Panc1 (cell line): ENCODE results near the gene TAS1R2. TPM values are rescaled to one million over a fixed set of nuclear protein-coding genes. Genes with fewer than 3 reads are reported as not detected.

Experiments used
- ATAC-seq: fragments of 200-7000 bp; cut with Tn5 transposase; 2 replicates; pipeline ENCODE4 v1.9.1; 2020; ENCODE audit warnings: mild to moderate bottlenecking, moderate library complexity
- BruUV-seq: library from RNA; stranded (reverse); fragments of 400-500 nt; replicated peaks from 2 replicates; lab custom pipeline; 2021; lab: Mats Ljungman, UMichigan
- CTCF ChIA-PET: fragments of 300-600 bp; sonication (Branson Sonifier 250); formaldehyde crosslinking; loops from one replicate; lab custom pipeline; 2022; ENCODE audit warnings: antibody characterized with exemption; lab: Charles Lee
- POLR2A ChIA-PET: fragments of 300-600 bp; sonication (Branson Sonifier 250); formaldehyde crosslinking; loops from one replicate; lab custom pipeline; 2022; ENCODE audit warnings: antibody characterized with exemption; lab: Charles Lee
- DNase-seq: peaks from one replicate; pipeline ENCODE4 v3.0.0-alpha.2; 2010; ENCODE audit warnings: low read depth, low spot score
- H3K27ac ChIP-seq: 2 replicates; pipeline ENCODE4 v1.5.1; 2011; ENCODE audit warnings: mild to moderate bottlenecking, low read length, inconsistent platforms
- H3K27me3 ChIP-seq: fragments of 200-500 bp; sonication (Bioruptor generic); 2 replicates; pipeline ENCODE4 v1.6.0; 2014; ENCODE audit warnings: low read length, inconsistent platforms; ENCODE audit not compliant: control insufficient read depth, insufficient read depth
- H3K36me3 ChIP-seq: fragments of 200-500 bp; sonication (Bioruptor generic); 2 replicates; pipeline ENCODE4 v1.5.1; 2014; ENCODE audit warnings: inconsistent platforms, mild to moderate bottlenecking, low read length, moderate library complexity; ENCODE audit not compliant: control insufficient read depth, insufficient read depth
- H3K4me1 ChIP-seq: 2 replicates; pipeline ENCODE4 v1.5.1; 2011; ENCODE audit warnings: inconsistent platforms, mild to moderate bottlenecking, low read length, moderate library complexity; ENCODE audit not compliant: control insufficient read depth, insufficient read depth
- H3K4me3 ChIP-seq, 2 experiments: 2 replicates each; pipeline ENCODE4 v1.5.1; 2011 to 2012; ENCODE audit warnings: low read depth in 2 of 2, low read length in 2 of 2, mild to moderate bottlenecking in 2 of 2, inconsistent platforms in 1 of 2, moderate library complexity in 1 of 2
- H3K9me3 ChIP-seq: fragments of 200-500 bp; sonication (Bioruptor generic); 2 replicates; pipeline ENCODE4 v1.5.1; 2014; ENCODE audit warnings: low read depth, mild to moderate bottlenecking, inconsistent platforms, low read length, moderate library complexity; ENCODE audit not compliant: control insufficient read depth, insufficient read depth
- POLR2AphosphoS5 ChIP-seq: IDR thresholded peaks from 2 replicates; pipeline ENCODE4 v1.6.1; 2012; ENCODE audit warnings: mild to moderate bottlenecking, low read depth, low read length, moderate library complexity
- REST ChIP-seq, 2 experiments: IDR thresholded peaks; 2 replicates each; pipeline ENCODE4 v1.6.1; 2011 to 2012; ENCODE audit warnings: low read depth in 2 of 2, control low read depth in 1 of 2, low read length in 1 of 2, mild to moderate bottlenecking in 1 of 2, moderate library complexity in 1 of 2; ENCODE audit not compliant: insufficient read depth in 1 of 2
- SIN3A ChIP-seq: IDR thresholded peaks from 2 replicates; pipeline ENCODE4 v1.6.1; 2012; ENCODE audit warnings: low read depth, mild to moderate bottlenecking, low read length, moderate library complexity, borderline replicate concordance; ENCODE audit not compliant: insufficient read depth
- TCF7L2 ChIP-seq: IDR thresholded peaks from 2 replicates; pipeline ENCODE4 v1.6.1; 2011; ENCODE audit warnings: mild to moderate bottlenecking, low read depth, low read length, inconsistent platforms
- in situ Hi-C: cut with HindIII; loops from 2 replicates; pipeline ENCODE4 v1.10.0; 2016; ENCODE audit warnings: low sequenced_read_pairs, low pct_unique_long_range_greater_than_20kb
- intact Hi-C: fragments of 100-400 bp; cut with micrococcal nuclease; formaldehyde crosslinking; loops from one replicate; pipeline ENCODE4 v1.10.0; 2022; ENCODE audit not compliant: unreplicated experiment
- total RNA-seq: library from RNA; stranded (reverse); gene quantifications from one replicate; pipeline ENCODE4 v1.2.1, GENCODE V29; 2021; ENCODE audit not compliant: unreplicated experiment
- TF ChIP-seq, protein P1 (sequence below): fragments of 450-650 bp; IDR thresholded peaks from 2 replicates; pipeline ENCODE4 v1.5.1; 2017; ENCODE audit warnings: mild to moderate bottlenecking

The TAS1R2 gene
- total RNA-seq, 1 experiment from 2014 or later: not detected

GRCh38 chr1:18831656-18832055 lies 27.8 kb downstream of the TAS1R2 start:
- POLR2A ChIA-PET: no interaction called here
- intact Hi-C loops: no loop called here
- Histone ChIP-seq H3K27ac (no peak overlapping the region), H3K9me3 (peaks cover 6% of the 10 kb centered on the region; the same call in 1 of the 2 replicates), H3K27me3 (peaks cover 7% of the 10 kb centered on the region; the same call in 1 of the 2 replicates), H3K36me3 (no peaks in the 10 kb centered on the region), H3K4me3 (no peak overlapping the region), H3K4me1 (no peaks in the 10 kb centered on the region)
- no peak for DNase-seq
- ATAC-seq: no peak
- in situ Hi-C loops: no loop called here
- BruUV-seq: no TSS peak
- TF ChIP-seq TCF7L2 (no peak), REST (IDR thresholded peaks at IDR 0.05; ENCODE audit: insufficient read depth in 1 of 2, low read depth in 2 of 2, low read length in 1 of 2) (no peak), SIN3A (no peak), POLR2AphosphoS5 (no peak)
- TF ChIP-seq, protein P1, sequence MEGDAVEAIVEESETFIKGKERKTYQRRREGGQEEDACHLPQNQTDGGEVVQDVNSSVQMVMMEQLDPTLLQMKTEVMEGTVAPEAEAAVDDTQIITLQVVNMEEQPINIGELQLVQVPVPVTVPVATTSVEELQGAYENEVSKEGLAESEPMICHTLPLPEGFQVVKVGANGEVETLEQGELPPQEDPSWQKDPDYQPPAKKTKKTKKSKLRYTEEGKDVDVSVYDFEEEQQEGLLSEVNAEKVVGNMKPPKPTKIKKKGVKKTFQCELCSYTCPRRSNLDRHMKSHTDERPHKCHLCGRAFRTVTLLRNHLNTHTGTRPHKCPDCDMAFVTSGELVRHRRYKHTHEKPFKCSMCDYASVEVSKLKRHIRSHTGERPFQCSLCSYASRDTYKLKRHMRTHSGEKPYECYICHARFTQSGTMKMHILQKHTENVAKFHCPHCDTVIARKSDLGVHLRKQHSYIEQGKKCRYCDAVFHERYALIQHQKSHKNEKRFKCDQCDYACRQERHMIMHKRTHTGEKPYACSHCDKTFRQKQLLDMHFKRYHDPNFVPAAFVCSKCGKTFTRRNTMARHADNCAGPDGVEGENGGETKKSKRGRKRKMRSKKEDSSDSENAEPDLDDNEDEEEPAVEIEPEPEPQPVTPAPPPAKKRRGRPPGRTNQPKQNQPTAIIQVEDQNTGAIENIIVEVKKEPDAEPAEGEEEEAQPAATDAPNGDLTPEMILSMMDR: no peak
- CTCF ChIA-PET: no interaction called here

DNA sequence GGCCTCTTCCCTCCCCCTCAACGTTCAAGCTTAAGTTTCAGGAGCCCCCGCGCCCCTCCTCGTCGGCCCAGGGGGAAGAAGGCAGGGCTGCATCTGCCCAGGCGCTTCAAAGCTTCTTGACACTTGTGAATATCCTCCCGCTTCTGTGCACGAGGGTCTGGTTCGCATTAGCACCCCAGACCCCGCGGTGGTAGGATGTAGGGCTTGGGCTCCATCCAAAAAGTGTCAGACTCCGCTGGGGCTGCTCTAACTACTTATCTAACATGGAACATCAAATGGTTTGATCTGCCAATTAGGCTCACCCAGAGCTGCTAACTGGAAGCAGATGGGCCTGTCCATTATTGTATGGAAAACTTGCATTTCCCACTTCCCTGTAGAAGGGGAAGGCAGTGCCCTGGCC lies 28.9 kb downstream of the TAS1R2 start:
- no peak for ATAC-seq
- intact Hi-C loops: no loop called here
- no peak overlapping the region for H3K27ac ChIP-seq
- in situ Hi-C loops: no loop called here
- ChIA-PET CTCF (no interaction called here), POLR2A (no interaction called here)
- no peak overlapping the region for H3K4me3 ChIP-seq
- H3K36me3 ChIP-seq: no peaks in the 10 kb centered on the region
- H3K4me1 ChIP-seq: no peaks in the 10 kb centered on the region
- BruUV-seq: no TSS peak
- no peak for DNase-seq
- TF ChIP-seq POLR2AphosphoS5: no peak
- H3K27me3 ChIP-seq: peaks cover 2% of the 10 kb centered on the region; the same call in 1 of the 2 replicates
- peaks cover 6% of the 10 kb centered on the region; the same call in 1 of the 2 replicates for H3K9me3 ChIP-seq

DNA sequence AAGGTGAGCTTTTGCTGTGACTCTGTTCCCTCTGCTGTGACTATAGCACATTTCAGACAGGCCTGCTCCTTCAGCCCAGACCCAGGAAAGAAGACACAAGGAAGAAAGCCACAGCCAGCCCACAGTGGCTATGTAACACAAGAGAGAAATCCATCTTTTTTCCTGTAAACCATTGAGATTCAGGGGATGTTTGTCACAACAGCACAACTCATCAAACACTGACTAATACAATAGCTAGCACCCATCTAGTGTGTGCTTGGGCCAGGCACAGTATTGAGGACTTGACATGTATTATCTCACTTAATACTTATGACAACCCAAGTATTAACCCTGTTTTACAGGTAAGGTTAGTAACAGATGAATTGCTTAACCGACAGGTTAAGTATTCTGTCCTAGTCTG lies 29.8 kb downstream of the TAS1R2 start:
- no peak for DNase-seq
- Histone ChIP-seq H3K27me3 (0 out of 2 replicates have a peak, but pooled peaks cover 2% of the 10 kb centered on the region), H3K4me3 (no peak overlapping the region), H3K9me3 (peaks cover 6% of the 10 kb centered on the region; the same call in 1 of the 2 replicates), H3K27ac (no peak overlapping the region), H3K36me3 (no peaks in the 10 kb centered on the region), H3K4me1 (no peaks in the 10 kb centered on the region)
- in situ Hi-C loops (no loop called here), intact Hi-C loops (no loop called here)
- TF ChIP-seq POLR2AphosphoS5 (no peak), REST (IDR thresholded peaks at IDR 0.05; ENCODE audit: insufficient read depth in 1 of 2, low read depth in 2 of 2, low read length in 1 of 2) (no peak), TCF7L2 (no peak), SIN3A (no peak)
- TF ChIP-seq, protein P1: no peak
- ATAC-seq: no peak
- CTCF ChIA-PET: no interaction called here
- no TSS peak for BruUV-seq
- POLR2A ChIA-PET: no interaction called here
